ENCODE results near the gene BRD3OS.

The BRD3OS gene, protein sequence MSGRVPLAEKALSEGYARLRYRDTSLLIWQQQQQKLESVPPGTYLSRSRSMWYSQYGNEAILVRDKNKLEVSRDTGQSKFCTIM
- total RNA-seq = 17.9 to 29.4 reads per million in 2 experiments

DNA sequence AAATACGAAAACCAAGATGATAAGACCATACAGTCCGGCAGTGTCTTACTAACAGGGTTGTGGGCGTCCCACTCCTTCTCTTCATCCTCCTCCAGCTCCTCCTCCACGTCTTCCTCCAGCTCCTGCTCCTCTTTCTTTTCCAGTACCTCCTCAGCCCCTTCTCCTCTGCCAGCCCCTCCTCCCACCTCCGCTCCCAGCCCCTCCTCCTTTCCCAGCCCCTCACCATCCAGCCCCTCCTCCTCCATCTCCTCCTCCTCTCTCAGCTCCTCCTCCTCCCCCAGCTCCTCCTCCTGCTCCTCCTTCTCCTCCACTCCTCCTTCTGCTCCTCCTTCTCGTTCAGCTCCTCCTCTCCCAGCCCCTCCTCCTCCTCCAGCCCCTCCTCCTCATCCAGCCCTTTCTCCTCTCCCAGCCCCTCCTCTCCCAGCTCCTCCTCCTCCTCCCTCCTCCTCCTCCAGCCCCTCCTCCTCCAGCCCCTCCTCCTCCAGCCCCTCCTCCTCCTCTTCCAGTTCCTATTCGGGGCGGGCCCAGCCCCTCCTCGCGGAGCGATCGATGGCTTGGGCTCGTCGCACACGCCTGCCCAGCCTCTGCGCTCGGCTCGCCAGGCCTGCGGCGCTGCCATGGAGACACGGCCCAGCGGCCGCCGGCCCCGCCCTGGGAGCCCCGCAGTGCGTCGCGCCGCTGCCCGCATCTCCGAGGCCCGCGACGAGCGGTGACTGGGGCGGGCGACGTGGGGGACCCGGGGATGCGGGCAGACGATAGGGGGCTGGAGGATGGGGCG lies at the start of gene BRD3OS:
TSS of gene BRD3OS (plus strand) at position 654 of the 778 bp plus-strand sequence. CDS start 1,267 bp downstream, outside the sequence.
- peak; percentile 89 for DNase-seq (ENCODE audit: low read depth)

DNA sequence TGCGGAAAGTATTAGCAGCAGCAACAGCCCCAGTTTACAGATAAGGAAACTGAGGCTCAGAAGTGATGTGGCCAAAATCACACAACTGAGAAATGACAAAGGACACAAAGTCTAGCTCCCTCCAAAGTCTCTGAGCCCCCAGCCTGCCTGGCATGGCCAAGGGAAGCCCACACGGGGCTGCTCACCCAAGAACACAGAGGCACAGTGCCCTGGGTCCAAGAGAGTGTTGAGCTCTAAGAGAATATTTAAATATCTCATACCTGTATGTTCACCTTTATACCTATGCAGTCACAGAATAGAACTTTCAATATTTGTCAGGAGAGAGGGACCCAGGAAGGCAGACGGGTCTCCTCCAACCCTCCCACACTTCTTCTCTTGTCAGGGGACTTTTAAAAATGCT lies 49.8 kb upstream of the BRD3OS start:
- no peak for DNase-seq (ENCODE audit: low read depth)

DNA sequence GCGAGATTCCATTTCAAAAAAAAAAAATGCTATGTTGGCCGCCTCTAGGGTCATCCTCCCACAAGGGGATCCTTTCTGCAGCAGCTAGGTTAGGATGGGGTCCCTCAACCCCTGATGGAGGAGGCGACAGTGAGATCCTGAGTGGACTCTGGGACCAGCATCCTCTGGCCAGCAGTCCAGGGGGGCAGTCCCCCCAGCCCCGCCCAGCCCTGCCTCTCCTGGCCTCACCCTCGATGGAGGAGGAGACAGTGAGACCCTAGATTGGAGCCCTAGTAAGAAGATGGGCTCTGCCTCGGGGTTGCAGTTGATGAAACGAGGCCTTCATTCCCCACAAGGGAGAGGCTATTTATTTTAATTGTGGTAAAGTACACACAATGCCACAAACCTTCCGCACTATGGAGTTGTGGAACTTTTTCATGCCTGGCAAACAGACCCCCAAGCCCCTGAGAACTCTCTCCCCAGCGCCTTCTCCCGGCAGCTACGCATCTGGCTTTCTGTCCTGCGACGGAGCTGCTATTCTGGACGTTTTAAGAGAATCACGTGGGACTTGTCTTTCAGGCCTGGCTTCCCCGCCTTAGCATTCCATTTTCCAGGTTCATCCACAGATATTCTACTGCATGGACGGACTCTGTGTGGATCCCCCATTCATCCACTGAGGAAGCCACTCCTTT lies 49.0 kb upstream of the BRD3OS start:
- DNase-seq (ENCODE audit: low read depth) = no peak

DNA sequence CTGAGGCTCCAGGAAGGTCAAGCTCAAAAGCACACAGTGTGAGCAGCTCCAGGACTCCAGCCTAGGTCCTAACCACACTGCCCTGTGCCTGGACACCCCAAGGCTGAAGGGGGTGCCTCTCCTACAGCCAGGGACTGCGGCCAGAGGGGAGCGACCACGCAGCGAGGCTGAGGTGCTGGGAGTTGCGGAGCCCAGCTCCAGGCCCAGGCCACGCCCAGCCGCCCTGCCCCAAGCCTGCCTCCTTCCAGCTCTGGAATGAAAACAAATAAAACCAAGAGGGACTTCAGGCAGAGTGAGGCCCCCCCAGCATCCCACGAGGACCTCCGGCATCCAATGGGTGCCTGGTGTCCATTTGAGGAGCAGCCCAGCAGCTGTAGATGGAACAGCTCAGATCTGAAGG lies 48.4 kb upstream of the BRD3OS start:
- no peak for DNase-seq (ENCODE audit: low read depth)

DNA sequence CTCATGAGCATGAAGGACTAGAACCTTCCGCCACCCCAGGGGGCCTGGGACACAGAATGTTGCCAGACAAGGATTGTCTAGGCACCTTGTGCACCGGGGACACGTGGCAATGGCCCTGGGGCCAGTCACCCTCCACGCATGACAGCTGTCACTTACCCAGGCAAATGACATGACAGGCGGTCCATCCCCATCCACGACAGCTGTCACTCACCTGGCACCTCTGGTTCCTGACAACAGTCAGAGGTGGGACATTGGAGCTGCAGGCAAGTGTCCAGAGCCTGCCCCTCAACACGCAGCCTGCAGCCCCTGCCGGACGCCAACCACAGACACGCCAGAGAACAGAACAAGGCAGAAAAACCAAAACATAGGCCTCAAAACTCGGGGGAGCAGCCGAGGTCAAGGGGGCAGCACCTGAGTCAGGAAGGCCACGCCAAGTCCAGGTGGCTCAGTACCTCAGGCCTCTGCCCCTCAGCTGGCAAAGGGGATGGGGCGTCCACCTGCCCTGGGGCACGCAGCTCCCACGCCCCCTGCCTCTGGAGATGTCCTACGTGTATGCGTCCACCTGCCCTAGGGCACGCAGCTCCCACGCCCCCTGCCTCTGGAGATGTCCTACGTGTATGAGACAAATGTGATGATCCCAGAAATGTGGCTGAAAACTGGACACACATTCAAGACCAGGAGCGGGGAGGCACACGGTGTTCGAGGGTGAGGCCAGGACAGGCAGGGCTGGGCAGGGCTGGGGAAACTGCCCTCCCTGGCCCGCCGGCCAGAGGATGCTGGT lies 47.7 kb upstream of the BRD3OS start:
- no peak for DNase-seq (ENCODE audit: low read depth)

DNA sequence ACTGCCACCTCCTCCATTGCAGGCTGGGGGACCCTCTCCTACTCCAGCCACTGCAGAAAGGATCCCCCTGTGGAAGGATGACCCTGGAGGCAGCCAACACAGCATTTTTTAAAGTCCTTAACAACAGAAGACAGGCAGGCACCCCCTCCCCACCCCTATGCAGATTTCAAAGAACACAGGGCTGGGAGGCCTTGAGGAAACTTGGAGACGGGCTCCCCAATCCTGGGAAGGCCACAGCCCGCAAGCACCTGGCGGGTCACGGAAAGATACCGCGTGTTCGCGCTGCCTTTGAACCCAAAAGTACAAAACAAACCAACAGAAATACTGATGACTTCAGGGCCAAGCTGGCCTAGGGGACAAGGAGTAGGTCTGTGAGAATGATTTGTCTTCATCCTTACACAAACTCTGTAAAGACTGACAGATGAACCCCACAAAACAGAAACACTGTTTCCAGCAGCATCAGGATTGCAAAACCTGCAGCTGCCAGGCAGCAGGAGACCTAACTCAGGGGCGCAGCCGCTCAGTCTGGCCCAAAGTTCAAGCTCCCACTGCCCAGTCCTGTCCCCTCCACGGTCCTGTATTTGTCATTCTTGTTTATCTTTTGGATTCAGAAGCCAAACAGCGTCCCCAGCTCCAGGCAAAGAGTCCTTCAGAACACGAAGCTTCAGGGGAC lies 46.9 kb upstream of the BRD3OS start:
- no peak for DNase-seq (ENCODE audit: low read depth)

DNA sequence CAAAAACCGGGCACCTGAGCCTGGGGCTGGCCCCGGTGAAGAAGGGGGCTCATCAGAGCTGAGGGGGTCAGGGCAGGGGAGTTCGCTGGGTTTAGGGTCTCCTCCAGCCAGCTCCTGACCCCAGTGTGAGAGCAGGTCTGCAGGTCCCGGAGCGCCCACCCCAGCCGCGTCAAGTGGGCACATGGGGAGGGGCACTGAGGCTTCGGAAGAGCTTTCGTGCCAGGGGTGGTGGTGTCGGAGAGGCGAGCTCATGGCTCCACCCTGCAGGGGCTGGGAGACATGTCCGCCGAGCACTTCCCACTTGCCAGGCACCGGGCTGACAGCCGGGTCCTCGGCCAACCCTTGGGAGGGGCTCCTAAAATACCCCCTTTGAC lies 46.4 kb upstream of the BRD3OS start:
- no peak for DNase-seq (ENCODE audit: low read depth)

DNA sequence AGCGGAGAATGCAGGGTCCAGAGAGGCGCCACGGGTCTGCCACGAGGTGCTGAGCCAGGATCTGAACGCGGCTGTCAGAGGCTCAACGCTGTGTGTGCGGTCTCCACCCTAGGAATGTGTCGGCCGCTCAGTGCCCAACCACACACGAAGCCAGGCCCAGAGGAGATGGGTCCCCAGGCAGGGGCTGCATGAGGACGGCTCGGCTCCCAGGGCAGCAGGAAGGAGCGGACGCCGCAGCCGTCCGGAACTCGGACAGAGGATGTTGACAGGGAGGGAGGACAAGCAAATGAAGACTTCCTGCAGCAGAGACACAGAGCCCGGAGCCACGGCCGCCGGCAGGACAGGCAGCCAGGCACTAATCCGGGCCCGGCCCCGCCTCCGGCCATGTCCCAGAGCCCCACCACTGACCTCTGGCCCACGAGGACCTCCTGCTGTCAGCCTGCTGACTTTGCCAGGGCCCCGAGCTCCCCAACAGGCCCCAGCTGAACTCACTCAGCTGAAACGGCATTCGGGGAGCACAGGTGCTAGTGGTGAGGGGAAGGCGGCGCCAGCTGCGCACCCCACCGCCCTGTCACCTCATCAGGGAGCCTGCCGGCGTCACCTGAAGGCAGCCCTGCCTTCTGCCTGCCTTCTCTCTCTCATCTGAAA lies 45.9 kb upstream of the BRD3OS start:
- no peak for DNase-seq (ENCODE audit: low read depth)

DNA sequence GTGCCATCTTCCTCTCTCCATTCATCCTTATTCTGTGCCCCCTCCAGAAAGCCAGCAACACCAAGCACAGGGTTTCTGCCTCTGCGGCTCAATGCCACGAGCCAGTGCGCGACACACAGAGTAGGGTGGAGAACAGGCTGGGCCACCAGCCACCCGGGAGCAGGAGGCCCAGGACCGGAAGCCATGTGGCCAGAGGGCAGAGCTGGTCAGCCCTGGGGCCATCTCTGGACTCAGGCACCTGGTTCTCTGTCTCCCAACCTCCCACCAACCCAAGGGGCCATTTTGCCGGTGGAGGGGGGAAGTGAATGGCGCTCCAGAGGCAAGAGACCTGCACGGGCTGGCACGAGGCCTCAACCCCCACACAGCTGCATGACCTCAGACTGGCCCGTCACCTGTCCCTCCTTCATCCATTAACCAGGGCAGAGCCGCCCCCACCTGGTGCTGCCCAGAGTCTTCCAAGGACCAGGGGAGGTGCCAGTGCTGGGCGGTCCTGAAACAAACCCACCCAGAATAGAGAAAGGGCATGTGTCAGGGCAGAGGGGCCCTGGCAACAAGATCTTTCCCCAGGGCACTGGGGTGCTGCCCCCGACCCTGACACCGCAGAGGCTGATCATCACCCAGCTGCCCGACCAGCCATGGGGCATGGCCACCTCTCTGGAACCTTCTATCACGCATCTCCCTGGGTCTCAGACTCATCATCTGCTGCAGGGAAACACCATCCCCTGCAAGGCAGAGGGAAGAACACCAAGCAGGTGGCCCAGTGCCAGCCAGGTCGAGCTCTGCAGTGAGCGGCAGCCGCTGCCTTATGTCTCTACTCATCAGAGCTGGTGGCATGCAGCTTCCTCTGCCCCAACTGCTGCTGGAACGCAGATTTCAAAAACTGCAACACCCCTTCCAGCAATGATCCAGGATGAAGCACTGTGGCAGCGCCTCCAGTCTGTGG lies 45.1 kb upstream of the BRD3OS start:
- DNase-seq (ENCODE audit: low read depth) = no peak

DNA sequence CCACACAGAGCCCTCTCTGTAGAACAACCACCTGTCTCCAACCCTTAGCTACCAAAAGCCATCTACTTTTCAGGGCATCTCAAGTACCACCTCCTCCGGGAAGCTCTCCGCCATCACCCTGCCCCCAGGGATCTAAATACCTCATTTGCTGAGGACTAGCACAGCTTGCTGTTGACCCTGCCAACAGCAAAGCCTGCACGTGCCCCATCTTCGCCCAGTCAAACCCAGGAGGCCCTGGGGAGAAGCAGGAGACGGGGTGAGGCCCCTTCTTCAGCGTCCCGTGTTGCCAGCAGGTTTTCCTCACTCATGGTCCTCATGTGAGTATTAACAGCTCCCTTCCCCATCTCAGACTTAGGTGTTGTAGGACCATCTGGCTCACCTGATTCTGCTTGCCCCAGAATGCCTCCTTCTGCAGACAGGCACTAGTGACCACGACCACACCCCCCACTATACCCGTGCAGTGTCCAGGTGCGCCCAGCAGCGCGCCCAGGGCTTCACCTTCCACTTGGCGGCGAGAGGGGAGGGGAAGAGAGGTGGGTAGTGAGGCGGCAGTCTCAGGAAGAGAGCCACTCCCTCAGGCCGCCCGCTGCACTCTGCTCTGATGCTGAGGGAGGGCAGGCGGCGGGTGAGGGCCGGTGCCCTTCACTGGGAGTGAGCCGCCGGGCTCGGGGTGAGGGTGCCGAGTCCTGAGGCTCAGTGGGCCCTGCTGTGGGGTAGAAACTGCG lies 44.3 kb upstream of the BRD3OS start:
- DNase-seq (ENCODE audit: low read depth) = no peak

DNA sequence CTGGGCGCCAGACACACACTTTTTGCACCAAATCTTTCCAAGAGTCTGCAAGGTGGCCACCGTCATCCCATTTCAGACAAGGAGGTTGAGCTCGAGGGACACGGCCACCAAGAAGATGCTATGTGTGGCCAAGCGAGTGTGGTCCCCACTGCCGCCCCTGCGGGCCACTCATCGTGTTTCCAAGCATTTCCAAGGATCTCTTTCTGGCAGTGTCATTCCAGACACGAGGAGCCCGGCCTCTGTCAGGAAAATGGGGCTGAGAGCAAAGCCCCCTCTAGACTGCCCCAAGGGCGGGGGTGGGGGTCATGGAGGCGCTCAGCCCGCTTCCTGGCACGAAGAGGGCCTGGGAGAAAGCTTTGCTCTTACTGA lies 43.7 kb upstream of the BRD3OS start:
- no peak for DNase-seq (ENCODE audit: low read depth)

DNA sequence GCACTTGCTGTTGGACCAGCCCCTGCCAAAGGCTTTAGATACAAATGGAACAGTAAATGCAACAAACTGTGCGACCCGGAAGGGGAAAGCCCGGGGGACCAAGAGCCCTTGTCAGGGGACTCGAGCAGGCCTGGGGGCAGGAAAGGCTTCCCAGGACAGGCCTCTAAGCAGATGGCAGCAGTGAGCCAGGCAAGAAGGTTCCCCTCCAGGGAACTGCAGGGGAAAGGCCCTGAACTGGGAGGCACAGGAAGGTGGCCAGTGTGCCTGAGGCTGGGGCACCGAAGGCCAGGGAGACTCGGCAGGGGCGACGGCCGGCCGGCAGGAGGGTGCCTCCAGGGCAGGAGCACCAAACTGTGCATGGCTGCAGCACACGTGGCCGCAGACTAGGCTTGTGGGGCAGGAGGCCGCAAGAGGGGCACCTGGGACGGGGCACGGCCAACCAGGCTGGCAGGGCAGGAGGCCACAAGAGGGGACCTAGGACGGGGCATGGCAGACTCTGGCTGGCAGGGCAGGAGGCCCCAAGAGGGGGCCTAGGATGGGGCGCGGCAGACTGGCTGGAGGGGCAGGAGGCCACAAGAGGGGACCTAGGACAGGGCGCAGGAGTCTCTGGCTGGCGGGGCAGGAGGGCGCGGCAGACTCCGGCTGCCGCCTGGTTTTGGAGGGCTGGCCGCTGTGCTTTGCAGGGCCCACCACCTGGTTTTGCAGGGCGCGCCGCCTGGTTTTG lies 43.2 kb upstream of the BRD3OS start:
- DNase-seq (ENCODE audit: low read depth) = no peak

DNA sequence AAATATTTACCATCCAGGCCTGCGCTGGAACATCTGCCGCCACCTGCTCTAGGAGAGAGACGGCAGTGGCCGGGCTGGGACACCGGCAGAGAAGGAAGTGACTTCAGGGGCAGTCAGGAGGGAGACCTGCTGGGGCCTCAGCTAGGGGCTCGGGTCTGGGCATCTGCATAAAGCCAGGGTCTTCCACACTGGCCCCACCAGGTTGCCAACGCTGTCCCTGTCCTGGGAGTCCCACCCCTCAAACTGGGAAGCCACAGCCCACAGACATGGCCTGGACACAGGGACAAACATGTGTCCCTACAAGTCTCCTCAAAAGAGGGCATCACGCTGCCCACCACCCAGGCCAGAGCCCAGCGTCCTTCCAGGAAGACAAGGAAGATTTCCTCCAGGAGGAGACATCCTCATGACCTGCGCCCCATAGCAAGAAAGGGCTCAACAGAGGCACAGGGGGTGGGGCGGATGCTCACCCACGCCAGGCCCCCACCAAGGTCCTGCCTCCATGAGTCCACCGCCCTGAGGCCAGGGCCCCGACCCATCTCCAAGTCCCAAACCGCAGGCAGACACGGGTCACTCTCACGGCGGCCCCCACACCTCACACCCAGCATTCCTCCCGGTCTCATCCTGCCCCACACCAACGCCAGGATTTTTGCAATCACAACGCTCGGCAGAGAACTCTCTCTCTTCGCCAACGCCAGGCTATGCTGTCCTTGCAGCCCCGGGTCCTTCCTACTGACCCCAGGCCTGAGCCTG lies 42.1 kb upstream of the BRD3OS start:
- no peak for DNase-seq (ENCODE audit: low read depth)

DNA sequence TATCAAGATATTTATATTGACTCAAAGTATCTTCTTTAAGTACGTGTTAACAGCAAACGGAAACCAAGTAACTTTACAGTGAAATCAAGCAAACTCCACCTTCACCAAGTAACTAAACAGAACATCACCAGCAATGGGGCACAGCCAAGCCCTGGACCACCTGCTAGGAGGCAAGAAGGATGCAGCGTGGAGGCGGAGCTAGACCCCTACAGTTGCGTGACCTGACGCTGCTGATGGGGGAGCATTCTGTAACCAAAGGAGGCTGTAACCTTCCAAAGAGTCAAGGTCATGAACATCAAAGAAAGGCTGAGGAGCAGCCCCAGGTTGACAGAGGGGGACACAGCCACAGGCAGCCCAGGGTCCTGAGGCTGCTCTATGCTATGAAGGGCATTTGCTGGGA lies 39.2 kb upstream of the BRD3OS start:
- DNase-seq (ENCODE audit: low read depth) = no peak

DNA sequence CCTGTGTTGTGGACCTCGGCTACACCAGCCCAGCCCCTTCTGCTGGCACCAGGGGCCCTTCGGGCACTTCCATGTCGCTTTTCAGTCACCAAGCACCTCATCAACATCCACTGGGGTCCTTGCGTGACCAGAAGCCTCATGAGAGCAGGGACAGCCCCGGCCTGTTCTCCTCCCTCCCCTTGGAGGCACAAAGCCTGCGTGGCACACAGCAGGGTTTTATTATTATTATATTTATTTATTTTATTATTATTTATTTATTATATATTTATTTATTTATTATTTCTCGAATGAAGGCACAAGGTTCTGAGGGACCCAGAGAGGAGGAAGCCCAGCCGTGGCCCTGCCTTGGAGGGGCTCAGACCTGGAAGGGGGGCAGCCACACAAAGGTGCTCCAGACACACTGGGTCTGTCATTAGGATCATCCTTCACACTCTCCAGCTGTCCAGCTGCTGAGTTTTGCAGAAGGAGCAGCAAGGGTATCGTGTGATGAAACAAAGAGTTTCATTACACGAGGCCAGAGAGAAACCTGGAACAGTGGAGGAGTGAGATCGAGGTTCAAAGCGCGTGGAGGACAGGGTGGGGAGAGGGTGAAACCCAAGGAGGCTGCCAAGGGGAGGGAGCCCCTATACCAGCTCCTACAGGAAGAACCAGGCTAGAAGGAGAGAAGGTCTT lies 38.4 kb upstream of the BRD3OS start:
- no peak for DNase-seq (ENCODE audit: low read depth)

DNA sequence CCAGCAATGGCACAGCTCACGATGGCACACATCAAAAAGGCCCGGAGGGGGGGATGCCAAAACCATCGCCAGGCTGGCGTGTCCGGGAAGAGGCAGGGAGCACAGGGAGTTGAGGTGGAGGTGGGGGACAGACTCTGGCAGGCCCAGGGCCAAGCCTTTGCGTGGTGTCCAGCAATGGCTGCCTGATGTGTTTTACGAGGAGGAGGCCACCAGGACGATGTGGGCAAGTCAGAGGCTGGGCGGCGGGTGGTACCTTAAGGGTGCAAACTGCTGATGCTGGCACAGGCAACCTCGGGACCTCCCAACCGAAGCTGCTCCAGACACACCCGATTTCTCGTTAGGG lies 37.9 kb upstream of the BRD3OS start:
- no peak for DNase-seq (ENCODE audit: low read depth)

DNA sequence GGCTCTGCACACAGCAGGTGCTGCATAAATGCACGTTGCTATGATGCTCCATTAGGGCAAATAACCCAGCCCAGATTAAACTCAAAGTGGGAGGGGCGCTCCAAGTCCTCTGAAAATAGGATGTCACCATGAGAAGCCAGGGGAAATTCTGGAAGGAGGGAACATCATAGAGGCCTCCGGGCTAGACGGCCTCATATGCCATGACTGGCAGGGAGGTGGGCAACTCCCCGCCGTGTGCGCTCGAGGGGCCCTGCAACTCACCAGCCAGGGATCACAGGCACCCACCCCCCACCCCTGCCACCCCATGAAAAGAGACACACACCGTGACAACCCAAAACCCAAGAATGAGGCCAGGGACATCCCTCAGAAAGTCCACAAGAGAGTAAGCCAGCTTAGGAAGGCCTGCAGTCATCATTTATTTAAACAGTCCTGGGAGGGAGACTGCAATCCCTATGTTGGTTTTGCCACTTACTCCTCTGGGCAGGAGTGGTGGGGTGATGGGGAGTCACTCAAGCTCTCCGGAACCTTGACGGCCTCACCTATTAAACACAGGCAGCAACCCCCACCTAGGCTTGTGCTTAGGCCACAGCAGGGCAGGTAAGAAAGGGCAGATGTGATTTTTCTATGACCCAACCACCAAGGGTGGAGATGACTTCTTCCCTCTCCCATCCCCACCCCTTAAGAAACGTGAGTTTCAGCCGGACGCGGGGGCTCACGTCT lies 37.2 kb upstream of the BRD3OS start:
- no peak for DNase-seq (ENCODE audit: low read depth)
